Activated CD8-positive, alpha-beta T cell treated with anti-CD3 and anti-CD28 coated beads for 36 hours (primary cell): ENCODE measurements around the gene LBHD2. TPM values are rescaled to one million over a fixed set of nuclear protein-coding genes. Genes with fewer than 3 reads are reported as not detected.

Experiments
- ATAC-seq: fragments of 200-7000 bp; cut with Tn5 transposase; one replicate; pipeline ENCODE4 v1.10.0; 2021; ENCODE audit warnings: mild to moderate bottlenecking, moderate library complexity
- CTCF ChIA-PET: fragments of 350-600 bp; sonication (Branson Sonifier 250); formaldehyde crosslinking; loops from one replicate; lab custom pipeline; 2021; ENCODE audit warnings: antibody characterized with exemption; lab: Charles Lee
- POLR2A ChIA-PET: fragments of 350-600 bp; sonication (Branson Sonifier 250); formaldehyde crosslinking; loops from one replicate; lab custom pipeline; 2021; ENCODE audit warnings: antibody characterized with exemption; lab: Charles Lee
- DNase-seq: peaks from one replicate; pipeline ENCODE4 v3.0.0-alpha.2; 2020
- H3K27ac Mint-ChIP-seq: one replicate; pipeline ENCODE4 v1.8.0; 2021; ENCODE audit warnings: mild to moderate bottlenecking, mixed read lengths
- H3K27me3 Mint-ChIP-seq: one replicate; pipeline ENCODE4 v1.8.0; 2021; ENCODE audit warnings: mixed read lengths
- H3K36me3 Mint-ChIP-seq: one replicate; pipeline ENCODE4 v1.8.0; 2021; ENCODE audit warnings: low read depth, mixed read lengths
- H3K4me1 Mint-ChIP-seq: one replicate; pipeline ENCODE4 v1.8.0; 2021; ENCODE audit warnings: low read depth, mixed read lengths
- H3K4me3 Mint-ChIP-seq: one replicate; pipeline ENCODE4 v1.8.0; 2021; ENCODE audit warnings: mild to moderate bottlenecking, moderate library complexity, mixed read lengths
- H3K9me3 Mint-ChIP-seq: one replicate; pipeline ENCODE4 v1.8.0; 2021; ENCODE audit warnings: mixed read lengths
- intact Hi-C: fragments of 100-400 bp; cut with micrococcal nuclease; formaldehyde crosslinking; loops from one replicate; pipeline ENCODE4 v1.10.0; 2022
- total RNA-seq, 2 experiments: library from RNA; stranded (reverse); gene quantifications; one replicate each; pipeline ENCODE4 v1.2.3, GENCODE V29; 2021
- TF ChIP-seq, protein P1 (sequence below): fragments of 200-600 bp; IDR thresholded peaks from one replicate; pipeline ENCODE4 v1.8.0; 2022; ENCODE audit warnings: antibody characterized with exemption, mild to moderate bottlenecking

LBHD2 gene
- total RNA-seq, 2 experiments from 2014 or later: not detected

DNA sequence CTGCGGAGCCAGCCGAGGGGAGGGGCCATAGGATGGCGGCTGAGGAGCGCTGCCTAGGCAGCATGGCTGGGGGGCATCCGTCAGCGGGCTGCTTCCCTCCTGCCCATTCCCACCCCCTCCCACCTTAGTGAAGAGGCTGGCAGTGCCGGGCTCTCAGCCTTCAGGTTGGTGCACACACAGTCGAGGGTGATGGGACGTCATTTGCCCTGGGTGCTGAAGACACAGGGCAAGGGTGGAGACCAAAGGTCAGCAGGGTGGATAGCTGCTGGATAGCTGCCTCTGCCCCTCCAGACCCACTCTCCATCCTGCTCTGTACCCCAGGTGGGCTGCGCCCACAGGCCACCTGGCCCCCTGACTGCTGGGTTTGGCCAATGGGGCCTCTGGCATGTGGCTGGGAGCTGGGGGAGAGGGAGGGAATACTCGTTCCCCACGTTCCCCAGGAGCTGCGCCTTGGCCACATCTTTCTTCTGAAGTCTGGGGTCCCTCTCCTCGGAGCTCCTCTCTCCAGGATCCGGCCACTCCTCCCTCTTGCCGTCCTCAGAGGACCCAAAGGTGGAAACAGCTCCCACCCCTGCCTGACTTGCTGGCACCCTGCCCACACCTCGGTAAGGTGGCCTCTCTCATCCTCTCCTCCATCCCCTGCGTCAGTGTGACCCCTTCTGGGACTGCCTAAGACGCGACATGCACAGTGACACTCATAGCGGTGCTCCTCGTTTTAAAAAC is 15.5 kb upstream of the LBHD2 start:
- H3K4me3 Mint-ChIP-seq: no peak overlapping the region
- no peak for DNase-seq
- no peaks in the 10 kb centered on the region for H3K4me1 Mint-ChIP-seq
- H3K36me3 Mint-ChIP-seq: no peaks in the 10 kb centered on the region
- no peaks in the 10 kb centered on the region for H3K9me3 Mint-ChIP-seq
- ChIA-PET CTCF (interaction anchor here (1.0 to 2.4 kb wide), 2 partner anchors 36 to 224 kb away, joined by 3 to 6 read pairs; no protein-coding TSS in a partner anchor), POLR2A (no interaction called here)
- intact Hi-C loops: no loop called here
- TF ChIP-seq, protein P1, sequence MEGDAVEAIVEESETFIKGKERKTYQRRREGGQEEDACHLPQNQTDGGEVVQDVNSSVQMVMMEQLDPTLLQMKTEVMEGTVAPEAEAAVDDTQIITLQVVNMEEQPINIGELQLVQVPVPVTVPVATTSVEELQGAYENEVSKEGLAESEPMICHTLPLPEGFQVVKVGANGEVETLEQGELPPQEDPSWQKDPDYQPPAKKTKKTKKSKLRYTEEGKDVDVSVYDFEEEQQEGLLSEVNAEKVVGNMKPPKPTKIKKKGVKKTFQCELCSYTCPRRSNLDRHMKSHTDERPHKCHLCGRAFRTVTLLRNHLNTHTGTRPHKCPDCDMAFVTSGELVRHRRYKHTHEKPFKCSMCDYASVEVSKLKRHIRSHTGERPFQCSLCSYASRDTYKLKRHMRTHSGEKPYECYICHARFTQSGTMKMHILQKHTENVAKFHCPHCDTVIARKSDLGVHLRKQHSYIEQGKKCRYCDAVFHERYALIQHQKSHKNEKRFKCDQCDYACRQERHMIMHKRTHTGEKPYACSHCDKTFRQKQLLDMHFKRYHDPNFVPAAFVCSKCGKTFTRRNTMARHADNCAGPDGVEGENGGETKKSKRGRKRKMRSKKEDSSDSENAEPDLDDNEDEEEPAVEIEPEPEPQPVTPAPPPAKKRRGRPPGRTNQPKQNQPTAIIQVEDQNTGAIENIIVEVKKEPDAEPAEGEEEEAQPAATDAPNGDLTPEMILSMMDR: no peak
- no peak for ATAC-seq
- peaks cover 4% of the 10 kb centered on the region for H3K27me3 Mint-ChIP-seq
- no peak overlapping the region for H3K27ac Mint-ChIP-seq

DNA sequence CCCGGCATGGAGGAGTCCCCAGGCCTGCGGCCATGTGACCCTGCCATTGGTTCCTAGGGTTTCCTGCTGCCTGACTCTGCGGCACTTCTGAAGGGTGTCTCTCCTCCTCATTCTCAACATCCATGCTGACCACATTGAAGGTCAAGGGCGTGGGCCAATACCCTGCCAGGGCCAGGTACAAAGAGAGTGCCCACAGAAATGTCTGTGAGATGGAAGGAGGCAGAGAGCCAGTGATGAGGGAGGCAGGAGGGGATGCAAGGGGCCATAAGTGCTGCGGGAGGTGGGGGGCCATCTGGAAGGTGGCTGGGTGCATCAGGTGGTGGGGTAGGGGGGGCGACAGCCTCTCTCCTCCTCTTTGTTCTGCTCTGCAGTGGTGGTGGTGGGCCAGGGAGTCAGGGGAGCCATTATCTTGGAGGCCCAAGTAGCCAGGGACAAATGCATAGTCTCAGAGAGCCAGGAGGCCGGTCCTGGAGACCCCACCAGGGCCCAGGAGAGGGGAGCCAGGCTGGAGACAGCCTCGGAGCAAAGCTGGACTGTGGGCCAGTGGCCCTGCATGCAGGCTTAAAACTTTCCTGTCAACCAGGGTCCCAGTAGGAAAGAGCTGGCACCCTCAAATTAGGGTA is 13.6 kb upstream of the LBHD2 start:
- TF ChIP-seq, protein P1: no peak
- no peaks in the 10 kb centered on the region for H3K4me1 Mint-ChIP-seq
- no peak overlapping the region for H3K4me3 Mint-ChIP-seq
- CTCF ChIA-PET: interaction anchor here (2.4 kb wide), 1 partner anchor 34 kb away, joined by 6 read pairs; no protein-coding TSS in a partner anchor
- H3K27ac Mint-ChIP-seq: no peak overlapping the region
- H3K9me3 Mint-ChIP-seq: no peaks in the 10 kb centered on the region
- POLR2A ChIA-PET: no interaction called here
- H3K27me3 Mint-ChIP-seq: peaks cover 4% of the 10 kb centered on the region
- intact Hi-C loops: no loop called here
- ATAC-seq (no peak), DNase-seq (no peak)
- no peaks in the 10 kb centered on the region for H3K36me3 Mint-ChIP-seq

DNA sequence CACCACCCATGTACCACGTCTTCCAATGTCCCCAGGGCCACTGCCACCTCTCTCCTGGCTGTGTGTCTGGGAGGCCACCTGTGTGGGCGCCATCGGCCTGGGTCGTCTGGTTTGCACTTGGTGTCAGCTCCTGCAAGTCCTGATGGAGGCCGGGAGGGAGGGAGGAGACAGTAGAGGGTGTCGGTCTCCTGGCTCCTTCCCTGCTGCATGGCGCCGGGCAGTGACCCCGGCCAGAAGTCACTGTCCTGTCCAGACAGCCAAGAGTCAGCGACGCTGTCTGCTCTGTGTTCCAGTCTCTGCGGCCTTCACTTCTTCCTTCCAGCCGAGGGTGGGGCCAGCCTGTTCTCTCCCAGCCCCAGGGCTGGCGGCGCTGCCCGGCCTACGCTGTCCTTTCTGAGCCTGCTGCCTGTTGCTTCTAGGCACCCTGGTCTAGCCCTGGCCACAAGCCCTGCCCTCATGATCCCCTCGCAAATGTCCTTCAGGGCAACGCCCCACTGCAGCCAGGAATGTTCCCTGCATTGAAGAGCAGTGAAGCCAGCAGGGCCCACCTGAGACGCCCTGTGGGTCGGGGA is 13.0 kb upstream of the LBHD2 start:
- H3K27ac Mint-ChIP-seq: no peak overlapping the region
- H3K4me1 Mint-ChIP-seq: no peaks in the 10 kb centered on the region
- TF ChIP-seq, protein P1: no peak
- intact Hi-C loops: no loop called here
- H3K27me3 Mint-ChIP-seq: peaks cover 4% of the 10 kb centered on the region
- H3K36me3 Mint-ChIP-seq: no peaks in the 10 kb centered on the region
- H3K4me3 Mint-ChIP-seq: no peak overlapping the region
- ChIA-PET CTCF (interaction anchor here (2.4 kb wide), 1 partner anchor 33 kb away, joined by 6 read pairs; no protein-coding TSS in a partner anchor), POLR2A (no interaction called here)
- no peaks in the 10 kb centered on the region for H3K9me3 Mint-ChIP-seq
- ATAC-seq: no peak
- no peak for DNase-seq

DNA sequence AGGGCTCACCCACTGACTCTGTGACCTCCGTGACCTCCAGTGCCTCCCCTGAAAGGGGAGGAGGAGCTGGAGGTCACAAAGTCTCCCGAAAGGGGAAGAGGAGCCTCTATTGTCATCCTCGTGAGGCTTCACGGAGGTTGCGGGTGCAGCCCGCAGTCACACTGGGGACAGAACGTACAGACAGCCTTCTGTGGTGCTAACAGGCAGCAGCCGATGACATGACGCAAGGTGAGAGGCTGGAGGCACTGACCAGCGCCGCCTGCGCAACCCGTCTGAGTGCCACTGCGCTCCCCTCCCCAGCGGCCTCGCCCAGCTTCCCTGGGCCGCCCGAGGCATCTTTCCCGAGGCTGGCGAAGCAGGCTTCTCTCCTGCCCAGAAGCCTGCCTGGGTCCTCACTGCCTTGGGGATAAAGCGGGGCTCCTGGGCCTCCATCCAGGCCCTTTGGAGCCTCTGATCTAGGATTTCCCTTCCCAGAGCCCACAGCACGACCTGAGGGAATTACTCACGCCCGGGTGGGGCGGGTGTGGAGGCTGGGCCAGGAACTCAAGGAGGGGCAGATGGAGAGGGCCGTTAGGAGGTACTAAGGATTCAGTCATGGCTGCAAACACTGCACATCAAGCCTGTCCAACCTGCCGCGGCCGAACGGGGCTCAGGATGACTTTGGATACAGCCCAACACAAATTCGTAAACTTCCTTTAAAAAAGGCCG is 12.3 kb upstream of the LBHD2 start:
- TF ChIP-seq, protein P1: no peak
- no peak overlapping the region for H3K4me3 Mint-ChIP-seq
- no peaks in the 10 kb centered on the region for H3K4me1 Mint-ChIP-seq
- no peak overlapping the region for H3K27ac Mint-ChIP-seq
- no peaks in the 10 kb centered on the region for H3K9me3 Mint-ChIP-seq
- POLR2A ChIA-PET: no interaction called here
- H3K36me3 Mint-ChIP-seq: no peaks in the 10 kb centered on the region
- H3K27me3 Mint-ChIP-seq: peaks cover 4% of the 10 kb centered on the region
- ATAC-seq: no peak
- CTCF ChIA-PET: no interaction called here
- intact Hi-C loops: no loop called here
- no peak for DNase-seq
